ENCODE data around the gene TMEM213.
A peak's percentile ranks its signal among the peaks of the same experiment; 100 is the strongest.

TMEM213 gene

GRCh38 chr7:138878051-138878450, 80.3 kb downstream of the TMEM213 start:
- DNase-seq (ENCODE audit: low read depth): no peak

DNA sequence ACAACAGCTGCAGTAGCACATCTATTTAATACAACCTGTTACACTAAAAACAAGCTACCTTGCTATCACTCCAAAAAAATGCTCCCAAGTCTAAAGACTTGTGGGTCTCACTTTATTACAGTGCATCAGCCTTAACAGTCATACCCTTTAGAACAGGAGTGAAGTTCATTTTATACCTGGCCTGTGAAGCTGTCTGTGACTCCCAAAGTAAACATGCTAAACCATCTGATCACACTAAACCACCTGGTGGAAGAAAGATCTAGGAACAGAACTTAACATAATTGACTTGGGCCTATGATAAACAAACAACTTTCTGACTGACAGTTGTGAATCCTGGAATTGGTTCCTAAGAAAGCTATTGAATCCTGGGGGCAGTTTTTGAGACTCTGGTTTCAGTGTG, 81.1 kb downstream of the TMEM213 start:
- DNase-seq (ENCODE audit: low read depth): no peak

- no peak for DNase-seq (ENCODE audit: low read depth)
Observed at GRCh38 chr7:138879356-138879755, 81.6 kb downstream of the TMEM213 start.

- DNase-seq (ENCODE audit: low read depth): no peak
Observed at GRCh38 chr7:138880881-138881578, 83.2 kb downstream of the TMEM213 start.

DNA sequence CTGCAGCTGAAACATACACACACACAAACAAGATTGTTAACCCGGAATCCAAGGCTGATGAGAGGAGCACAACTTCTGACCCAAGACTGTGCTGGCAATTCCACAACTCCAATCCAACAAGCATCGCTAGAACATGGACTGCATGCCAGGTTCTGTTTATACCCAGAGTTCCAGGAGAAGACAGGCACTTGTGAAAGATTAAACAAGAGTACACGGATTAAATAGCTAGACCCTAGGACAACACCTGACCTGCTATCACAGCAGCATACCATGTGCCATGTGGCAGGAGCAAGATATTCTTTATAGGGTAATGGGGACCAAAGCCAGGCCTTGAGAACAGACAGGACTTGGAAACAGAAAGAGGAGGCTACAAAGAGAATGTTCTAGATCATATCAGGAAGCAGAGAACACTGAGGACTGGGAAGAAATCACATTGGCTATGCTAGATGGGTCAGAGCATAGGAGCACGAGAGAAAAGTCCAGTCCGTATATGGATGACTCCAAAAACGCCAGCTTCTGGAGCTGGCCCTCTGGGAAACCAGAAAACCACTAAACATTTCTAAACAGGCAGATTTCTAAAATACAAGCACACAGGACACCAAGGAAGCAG, 83.9 kb downstream of the TMEM213 start:
- no peak for DNase-seq (ENCODE audit: low read depth)

GRCh38 chr7:138882249-138882648, 84.5 kb downstream of the TMEM213 start:
- DNase-seq (ENCODE audit: low read depth): no peak

- DNase-seq (ENCODE audit: low read depth): no peak
Observed at GRCh38 chr7:138885383-138886147, 87.8 kb downstream of the TMEM213 start.

DNA sequence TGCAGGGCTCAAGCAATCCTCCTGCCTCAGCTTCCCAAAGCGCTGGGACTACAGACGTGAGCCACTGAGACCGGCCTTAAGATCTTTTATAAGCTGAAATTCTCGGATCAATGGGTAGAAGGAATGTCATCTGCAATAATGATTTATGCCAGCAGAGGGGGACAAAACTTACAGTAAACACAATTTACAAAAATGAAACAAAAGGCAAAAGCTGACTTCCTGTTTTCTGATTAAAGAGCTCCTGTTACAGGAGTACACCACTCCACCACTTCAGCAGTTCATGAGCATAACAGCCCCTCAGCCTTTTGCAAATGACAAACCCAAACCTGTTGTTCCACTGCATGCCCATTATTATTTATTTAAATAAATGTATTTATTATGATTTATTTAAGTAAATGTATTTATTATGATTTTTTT, 88.7 kb downstream of the TMEM213 start:
- peak; percentile 68 for DNase-seq (ENCODE audit: low read depth)

DNA sequence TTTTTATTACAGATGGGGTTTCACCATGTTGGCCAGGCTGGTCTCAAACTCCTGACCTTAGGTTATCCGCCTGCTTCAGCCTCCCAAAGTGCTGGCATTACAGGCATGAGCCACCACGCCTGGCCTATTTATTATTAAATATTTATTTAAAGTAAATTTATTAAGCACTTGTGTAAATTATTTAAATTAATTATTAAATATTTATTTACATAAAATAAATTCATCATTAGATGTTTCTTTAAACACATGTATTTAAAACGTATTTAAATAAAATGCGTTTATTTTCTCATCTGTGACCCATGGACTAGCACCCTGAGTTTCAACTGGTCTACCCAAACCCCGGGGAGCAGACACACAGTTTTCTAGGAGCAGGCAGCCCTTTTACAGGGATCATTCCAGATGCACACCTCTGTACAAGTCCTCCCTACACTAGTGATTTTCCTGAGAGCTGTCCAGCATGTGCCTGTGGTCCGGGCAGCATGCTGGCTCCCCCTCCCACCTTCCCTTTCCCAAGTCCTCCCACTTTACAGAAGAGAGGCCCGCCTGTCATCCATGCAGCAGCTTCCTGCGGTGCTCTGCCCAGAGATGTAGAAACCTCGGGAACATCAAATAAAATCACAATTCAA, 89.4 kb downstream of the TMEM213 start:
- no peak for DNase-seq (ENCODE audit: low read depth)
